Measurements from ENCODE around the gene CARD11. TPM values are rescaled to one million over a fixed set of nuclear protein-coding genes. Genes with fewer than 3 reads are reported as not detected.

Gene CARD11
- polyA plus RNA-seq, 1 experiment = 1.2 TPM

GRCh38 chr7:3057066-3057420 lies 13.4 kb upstream of the CARD11 start:
- CTCF ChIA-PET = interaction anchor here (1.1 kb wide), 1 partner anchor 8 kb away, joined by 6 read pairs; no protein-coding TSS in a partner anchor
- TF ChIP-seq CTCF (IDR thresholded peaks at IDR 0.05; ENCODE audit: low read depth, low read length) = no peak

DNA sequence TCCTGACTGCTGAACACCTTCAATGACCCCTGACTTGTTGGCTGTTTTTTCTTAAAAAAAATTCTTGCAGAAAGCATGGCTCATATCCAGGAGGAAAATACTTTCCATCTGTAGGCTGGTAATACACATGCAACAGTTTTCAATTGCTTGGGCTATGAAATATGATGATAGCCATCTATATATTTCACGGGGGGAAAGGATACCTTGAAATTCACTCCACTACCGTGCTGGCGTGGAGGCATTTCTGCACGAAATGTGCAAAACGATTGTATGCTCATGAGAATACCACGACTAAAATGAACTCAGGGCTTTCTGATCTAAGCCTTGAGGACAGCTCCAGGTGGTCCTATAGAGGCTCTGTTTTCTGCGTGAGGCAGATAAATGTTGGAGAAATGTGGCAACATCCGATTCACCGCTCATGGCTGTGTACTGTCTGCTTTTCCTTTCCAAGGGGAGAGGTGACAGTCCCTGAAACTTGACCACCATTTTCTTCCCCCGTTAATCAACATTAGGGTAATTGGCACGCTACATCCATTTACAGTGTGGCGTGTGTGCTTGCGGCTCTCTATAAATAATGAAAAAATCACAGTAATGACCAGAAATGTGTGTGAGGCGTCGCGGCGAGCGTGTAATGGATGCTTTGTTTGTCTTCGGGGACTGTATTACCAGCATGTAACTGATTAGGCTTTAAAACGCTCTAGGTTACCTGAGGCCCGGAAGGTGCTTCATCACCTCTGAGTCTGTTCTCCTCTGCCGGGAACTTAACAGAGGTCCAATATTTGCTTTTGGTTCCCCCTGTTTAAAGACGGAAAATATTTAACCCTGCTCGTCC lies 12.8 kb upstream of the CARD11 start:
- H3K4me3 ChIP-seq (ENCODE audit: low read depth, low read length) = no peak overlapping the region
- no peaks in the 10 kb centered on the region for H3K9me3 ChIP-seq (ENCODE audit: control insufficient read depth, insufficient read depth, low read length)
- ChIA-PET CTCF (interaction anchor here (1.1 kb wide), 1 partner anchor 9 kb away, joined by 6 read pairs; no protein-coding TSS in a partner anchor), POLR2A (no interaction called here)
- H3K27me3 ChIP-seq (ENCODE audit: control insufficient read depth, insufficient read depth, low read length) = peaks cover 33% of the 10 kb centered on the region
- DNase-seq (ENCODE audit: low read depth, low spot score) = no peak
- TF ChIP-seq CTCF (IDR thresholded peaks at IDR 0.05; ENCODE audit: low read depth, low read length) = no peak
- no peak overlapping the region for H3K27ac ChIP-seq (ENCODE audit: low read depth, low read length)

More at GRCh38 chr7:3057066-3057420, 13.4 kb upstream of the CARD11 start:
- Histone ChIP-seq H3K27ac (ENCODE audit: low read depth, low read length) (no peak overlapping the region), H3K4me3 (ENCODE audit: low read depth, low read length) (no peak overlapping the region), H3K27me3 (ENCODE audit: control insufficient read depth, insufficient read depth, low read length) (peaks cover 33% of the 10 kb centered on the region), H3K9me3 (ENCODE audit: control insufficient read depth, insufficient read depth, low read length) (no peaks in the 10 kb centered on the region)
- POLR2A ChIA-PET = no interaction called here
- no peak for DNase-seq (ENCODE audit: low read depth, low spot score)

DNA sequence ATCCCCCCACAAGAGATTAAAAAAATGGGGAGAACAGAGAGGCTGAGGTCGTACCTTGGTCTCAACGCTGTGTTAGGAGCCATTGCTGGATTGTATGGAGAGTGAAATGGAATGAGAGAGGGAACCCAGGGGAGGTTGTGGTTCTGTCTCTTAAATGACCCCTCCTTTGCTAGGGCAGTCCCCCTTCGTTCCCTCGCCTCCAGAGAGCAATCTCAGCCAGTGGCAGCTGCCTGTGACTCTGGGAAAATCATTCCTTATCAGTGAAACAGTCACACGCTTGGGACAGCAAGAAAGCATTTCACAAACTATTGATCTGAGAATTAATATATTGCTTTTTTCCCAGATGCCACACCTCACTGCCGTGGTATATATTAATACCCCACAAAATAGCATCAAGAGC lies 12.0 kb upstream of the CARD11 start:
- TF ChIP-seq CTCF (IDR thresholded peaks at IDR 0.05; ENCODE audit: low read depth, low read length) = no peak
- H3K27ac ChIP-seq (ENCODE audit: low read depth, low read length) = no peak overlapping the region
- DNase-seq (ENCODE audit: low read depth, low spot score) = no peak
- no peak overlapping the region for H3K4me3 ChIP-seq (ENCODE audit: low read depth, low read length)
- POLR2A ChIA-PET = no interaction called here
- H3K9me3 ChIP-seq (ENCODE audit: control insufficient read depth, insufficient read depth, low read length) = no peaks in the 10 kb centered on the region
- H3K27me3 ChIP-seq (ENCODE audit: control insufficient read depth, insufficient read depth, low read length) = peaks cover 33% of the 10 kb centered on the region
- CTCF ChIA-PET = no interaction called here

DNA sequence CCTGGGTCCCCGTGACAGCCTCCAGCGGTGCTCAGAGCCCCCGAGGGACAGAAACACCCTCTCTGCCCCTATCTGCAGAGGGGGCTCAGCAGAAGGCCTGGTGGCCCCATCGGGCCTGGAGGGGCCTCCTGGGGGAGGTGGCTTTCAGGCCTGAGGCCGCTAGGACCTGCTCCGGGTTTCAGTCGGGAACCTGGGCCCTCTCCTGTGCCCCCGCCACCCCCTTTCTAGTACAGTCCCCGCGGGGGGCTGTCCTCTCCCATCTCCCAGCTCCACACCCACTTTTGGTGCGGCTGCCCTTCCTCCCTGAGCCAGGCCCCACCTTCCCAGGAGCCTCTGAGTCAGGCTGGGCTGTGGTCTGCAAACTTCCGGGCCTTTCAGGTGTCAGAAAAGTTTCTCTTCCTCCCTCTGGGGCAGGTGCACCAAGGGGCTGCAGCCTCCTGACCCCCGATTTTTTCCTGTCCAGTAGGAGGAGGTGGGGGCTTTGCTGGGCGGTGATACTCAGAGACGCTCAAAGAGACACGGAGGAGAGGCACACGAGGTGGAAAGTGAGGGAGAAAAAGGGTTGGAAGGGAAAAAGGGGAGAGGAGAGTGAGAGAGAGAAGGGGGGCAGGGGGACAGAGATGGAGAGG lies 692 bp downstream of the CARD11 start:
- DNase-seq (ENCODE audit: low read depth, low spot score) = no peak
- Histone ChIP-seq H3K4me3 (ENCODE audit: low read depth, low read length) (peak overlapping the region; percentile 38), H3K9me3 (ENCODE audit: control insufficient read depth, insufficient read depth, low read length) (no peaks in the 10 kb centered on the region; the same call in 1 of the 2 replicates), H3K27ac (ENCODE audit: low read depth, low read length) (no peak overlapping the region), H3K27me3 (ENCODE audit: control insufficient read depth, insufficient read depth, low read length) (no peaks in the 10 kb centered on the region)
- ChIA-PET POLR2A (no interaction called here), CTCF (no interaction called here)
- no peak for TF ChIP-seq CTCF (IDR thresholded peaks at IDR 0.05; ENCODE audit: low read depth, low read length)
